GM08714 (cell line): ENCODE results near the gene CTNNA2.

ENCODE experiments used
- H3K4me3 ChIP-seq: fragments of 200-500 bp; sonication (Bioruptor generic); 2 replicates; pipeline ENCODE4 v1.5.1; 2014; ENCODE audit warnings: mild to moderate bottlenecking, low read length, inconsistent platforms
- ZNF274 ChIP-seq: IDR thresholded peaks from 2 replicates; pipeline ENCODE4 v1.6.1; 2012; ENCODE audit warnings: mild to moderate bottlenecking, low read depth, low read length

The CTNNA2 gene

GRCh38 chr2:80501874-80502624 lies 989.2 kb downstream of the CTNNA2 start:
- H3K4me3 ChIP-seq: no peak overlapping the region
- TF ChIP-seq ZNF274: no peak

GRCh38 chr2:80506563-80506962 lies 993.7 kb downstream of the CTNNA2 start:
- no peak overlapping the region for H3K4me3 ChIP-seq
- TF ChIP-seq ZNF274: no peak

GRCh38 chr2:80510716-80511115 lies 997.9 kb downstream of the CTNNA2 start:
- no peak for TF ChIP-seq ZNF274

GRCh38 chr2:80515964-80516363 lies 1003.1 kb downstream of the CTNNA2 start:
- H3K4me3 ChIP-seq: no peak overlapping the region
- TF ChIP-seq ZNF274: no peak

More at GRCh38 chr2:80510716-80511115, 997.9 kb downstream of the CTNNA2 start:
- no peak overlapping the region for H3K4me3 ChIP-seq

GRCh38 chr2:80517316-80517715 lies 1004.5 kb downstream of the CTNNA2 start:
- H3K4me3 ChIP-seq: no peak overlapping the region
- no peak for TF ChIP-seq ZNF274

GRCh38 chr2:80519121-80519643 lies 1006.3 kb downstream of the CTNNA2 start:
- TF ChIP-seq ZNF274: no peak
- no peak overlapping the region for H3K4me3 ChIP-seq

- TF ChIP-seq ZNF274: no peak
- H3K4me3 ChIP-seq: no peak overlapping the region
Observed at GRCh38 chr2:80519699-80520291, 1006.9 kb downstream of the CTNNA2 start.

- no peak for TF ChIP-seq ZNF274
- H3K4me3 ChIP-seq: no peak overlapping the region
Observed at GRCh38 chr2:80525152-80525551, 1012.3 kb downstream of the CTNNA2 start.

- TF ChIP-seq ZNF274: no peak
- H3K4me3 ChIP-seq: no peak overlapping the region
Observed at GRCh38 chr2:80527119-80527518, 1014.3 kb downstream of the CTNNA2 start.

GRCh38 chr2:80529466-80530165 lies 1016.8 kb downstream of the CTNNA2 start:
- TF ChIP-seq ZNF274: no peak
- no peak overlapping the region for H3K4me3 ChIP-seq

- TF ChIP-seq ZNF274: no peak
- H3K4me3 ChIP-seq: no peak overlapping the region
Observed at GRCh38 chr2:80530442-80531064, 1017.7 kb downstream of the CTNNA2 start.

GRCh38 chr2:80531319-80531718 lies 1018.5 kb downstream of the CTNNA2 start:
- TF ChIP-seq ZNF274: no peak
- no peak overlapping the region for H3K4me3 ChIP-seq

GRCh38 chr2:80545420-80546210 lies 1032.8 kb downstream of the CTNNA2 start:
- no peak for TF ChIP-seq ZNF274
- no peak overlapping the region for H3K4me3 ChIP-seq
